GM18870 (cell line): ENCODE data around the gene KANK2.

Source experiments
- ATAC-seq: cut with Tn5 transposase; IDR thresholded peaks from one replicate; pipeline ENCODE4 v1.9.1; 2021; ENCODE audit warnings: moderate library complexity; ENCODE audit not compliant: unreplicated experiment

Gene KANK2

GRCh38 chr19:11226716-11227166 lies 29.4 kb upstream of the KANK2 start:
- no peak for ATAC-seq

GRCh38 chr19:11225815-11226214 lies 28.5 kb upstream of the KANK2 start:
- ATAC-seq: no peak

- ATAC-seq: no peak
These were observed 27.8 kb upstream of the KANK2 start for GRCh38 chr19:11225172-11225571.

GRCh38 chr19:11224429-11224828 lies 27.1 kb upstream of the KANK2 start:
- ATAC-seq: no peak

- ATAC-seq: no peak
These were observed 25.9 kb upstream of the KANK2 start for GRCh38 chr19:11223200-11223599.

GRCh38 chr19:11221082-11221598 lies 23.8 kb upstream of the KANK2 start:
- ATAC-seq: no peak

GRCh38 chr19:11214387-11214786 lies 17.0 kb upstream of the KANK2 start:
- no peak for ATAC-seq

- no peak for ATAC-seq
These were observed 13.2 kb upstream of the KANK2 start for GRCh38 chr19:11210656-11210928.

GRCh38 chr19:11209839-11210655 lies 12.7 kb upstream of the KANK2 start:
- no peak for ATAC-seq

GRCh38 chr19:11208561-11209471 lies 11.5 kb upstream of the KANK2 start:
- ATAC-seq: no peak

GRCh38 chr19:11205939-11206570 lies 8.7 kb upstream of the KANK2 start:
- ATAC-seq: no peak

GRCh38 chr19:11204943-11205349 lies 7.6 kb upstream of the KANK2 start:
- no peak for ATAC-seq

GRCh38 chr19:11204076-11204602 lies 6.8 kb upstream of the KANK2 start:
- no peak for ATAC-seq

GRCh38 chr19:11203194-11204075 lies 6.1 kb upstream of the KANK2 start:
- ATAC-seq: no peak

- no peak for ATAC-seq
These were observed 5.3 kb upstream of the KANK2 start for GRCh38 chr19:11202488-11203193.

GRCh38 chr19:11201791-11202190 lies 4.4 kb upstream of the KANK2 start:
- no peak for ATAC-seq

GRCh38 chr19:11200931-11201330 lies 3.6 kb upstream of the KANK2 start:
- no peak for ATAC-seq

GRCh38 chr19:11200015-11200574 lies 2.8 kb upstream of the KANK2 start:
- ATAC-seq: no peak

GRCh38 chr19:11199517-11199916 lies 2.2 kb upstream of the KANK2 start:
- ATAC-seq: no peak
